DND-41 (cell line): ENCODE measurements around the gene SPEG.
A peak's percentile ranks its signal among the peaks of the same experiment; 100 is the strongest.

Experiments
- ATAC-seq: fragments of 200-7000 bp; cut with Tn5 transposase; 3 replicates; pipeline ENCODE4 v1.9.1; 2021; ENCODE audit warnings: low read depth; ENCODE audit not compliant: insufficient read depth
- DNase-seq: peaks from one replicate; pipeline ENCODE4 v3.0.0-alpha.2; 2020
- H2AFZ ChIP-seq: 2 replicates; pipeline ENCODE4 v1.6.0; 2012; ENCODE audit warnings: low read depth, low read length
- H3K27ac ChIP-seq: 2 replicates; pipeline ENCODE4 v1.5.1; 2012; ENCODE audit warnings: low read length, inconsistent platforms
- H3K27me3 ChIP-seq: fragments of 200-600 bp; sonication (generic); 2 replicates; pipeline ENCODE4 v1.6.0; 2012; ENCODE audit warnings: low read length, mild to moderate bottlenecking, inconsistent platforms; ENCODE audit not compliant: insufficient read depth, poor library complexity
- H3K36me3 ChIP-seq: 2 replicates; pipeline ENCODE4 v1.5.1; 2012; ENCODE audit warnings: low read length, inconsistent platforms; ENCODE audit not compliant: insufficient read depth
- H3K4me1 ChIP-seq: 2 replicates; pipeline ENCODE4 v1.5.1; 2012; ENCODE audit warnings: mild to moderate bottlenecking, low read length; ENCODE audit not compliant: insufficient read depth
- H3K4me2 ChIP-seq: 2 replicates; pipeline ENCODE4 v1.6.0; 2012; ENCODE audit warnings: mild to moderate bottlenecking, moderate library complexity, low read length, inconsistent platforms; ENCODE audit not compliant: insufficient read depth
- H3K4me3 ChIP-seq, 2 experiments: fragments of 200-600 bp in 1 of 2; shearing (Covaris generic) in 1 of 2; 2 replicates each; pipeline ENCODE4 v1.5.1; 2012 to 2016; ENCODE audit warnings: inconsistent platforms in 2 of 2, low read length in 2 of 2, mild to moderate bottlenecking in 2 of 2, low read depth in 1 of 2, moderate library complexity in 1 of 2
- H3K79me2 ChIP-seq: 2 replicates; pipeline ENCODE4 v1.6.0; 2012; ENCODE audit warnings: low read length, inconsistent platforms; ENCODE audit not compliant: insufficient read depth
- H3K9ac ChIP-seq: 2 replicates; pipeline ENCODE4 v1.6.0; 2012; ENCODE audit warnings: low read depth, mild to moderate bottlenecking, inconsistent platforms, low read length, moderate library complexity
- H3K9me3 ChIP-seq: 2 replicates; pipeline ENCODE4 v1.5.1; 2012; ENCODE audit warnings: low read length, moderate library complexity, mild to moderate bottlenecking, inconsistent platforms; ENCODE audit not compliant: insufficient read depth, severe bottlenecking
- H4K20me1 ChIP-seq: 2 replicates; pipeline ENCODE4 v1.6.0; 2012; ENCODE audit warnings: low read length; ENCODE audit not compliant: insufficient read depth
- EZH2 ChIP-seq: IDR thresholded peaks from 3 replicates; pipeline ENCODE4 v1.6.1; 2012; ENCODE audit warnings: borderline replicate concordance, low read depth, mild to moderate bottlenecking, moderate library complexity, low read length, inconsistent platforms; ENCODE audit not compliant: severe bottlenecking
- TF ChIP-seq, protein P1 (sequence below): IDR thresholded peaks from 2 replicates; pipeline ENCODE4 v1.5.1; 2012; ENCODE audit warnings: borderline replicate concordance, low read length, moderate library complexity, mild to moderate bottlenecking; ENCODE audit not compliant: poor library complexity, severe bottlenecking; ENCODE audit errors: extremely low read depth

Gene SPEG

DNA sequence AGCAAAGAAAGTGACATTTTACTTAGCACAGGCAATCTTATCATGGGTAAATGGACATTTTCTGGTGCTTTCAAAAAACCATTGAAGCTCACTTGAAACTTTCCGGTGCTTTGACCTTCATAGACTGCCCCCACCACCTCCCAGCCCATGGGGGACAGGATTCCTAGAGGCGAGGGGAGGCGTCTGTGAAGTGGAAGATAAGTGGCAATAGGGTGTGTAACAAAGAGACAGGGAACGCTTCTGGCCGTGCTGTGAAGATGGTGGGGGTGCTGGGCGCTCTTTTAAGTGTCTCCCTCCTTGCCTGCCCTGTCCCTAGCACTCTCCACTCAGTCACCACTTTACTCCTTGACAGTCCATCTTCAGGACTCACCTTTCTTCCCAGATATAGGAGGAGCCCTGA lies 40.6 kb downstream of the SPEG start:
- H4K20me1 ChIP-seq = peaks cover 5% of the 10 kb centered on the region
- no peak overlapping the region for H3K27ac ChIP-seq
- DNase-seq (no peak), ATAC-seq (no peak)
- no peaks in the 10 kb centered on the region for H3K4me1 ChIP-seq
- no peaks in the 10 kb centered on the region for H3K36me3 ChIP-seq
- TF ChIP-seq, protein P1, sequence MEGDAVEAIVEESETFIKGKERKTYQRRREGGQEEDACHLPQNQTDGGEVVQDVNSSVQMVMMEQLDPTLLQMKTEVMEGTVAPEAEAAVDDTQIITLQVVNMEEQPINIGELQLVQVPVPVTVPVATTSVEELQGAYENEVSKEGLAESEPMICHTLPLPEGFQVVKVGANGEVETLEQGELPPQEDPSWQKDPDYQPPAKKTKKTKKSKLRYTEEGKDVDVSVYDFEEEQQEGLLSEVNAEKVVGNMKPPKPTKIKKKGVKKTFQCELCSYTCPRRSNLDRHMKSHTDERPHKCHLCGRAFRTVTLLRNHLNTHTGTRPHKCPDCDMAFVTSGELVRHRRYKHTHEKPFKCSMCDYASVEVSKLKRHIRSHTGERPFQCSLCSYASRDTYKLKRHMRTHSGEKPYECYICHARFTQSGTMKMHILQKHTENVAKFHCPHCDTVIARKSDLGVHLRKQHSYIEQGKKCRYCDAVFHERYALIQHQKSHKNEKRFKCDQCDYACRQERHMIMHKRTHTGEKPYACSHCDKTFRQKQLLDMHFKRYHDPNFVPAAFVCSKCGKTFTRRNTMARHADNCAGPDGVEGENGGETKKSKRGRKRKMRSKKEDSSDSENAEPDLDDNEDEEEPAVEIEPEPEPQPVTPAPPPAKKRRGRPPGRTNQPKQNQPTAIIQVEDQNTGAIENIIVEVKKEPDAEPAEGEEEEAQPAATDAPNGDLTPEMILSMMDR = no peak
- H3K79me2 ChIP-seq = no peaks in the 10 kb centered on the region
- no peak overlapping the region for H3K4me2 ChIP-seq
- H3K27me3 ChIP-seq = no peaks in the 10 kb centered on the region
- H3K9me3 ChIP-seq = no peaks in the 10 kb centered on the region
- H3K4me3 ChIP-seq = no peak overlapping the region
- H2AFZ ChIP-seq = no peak overlapping the region
- H3K9ac ChIP-seq = no peak overlapping the region

DNA sequence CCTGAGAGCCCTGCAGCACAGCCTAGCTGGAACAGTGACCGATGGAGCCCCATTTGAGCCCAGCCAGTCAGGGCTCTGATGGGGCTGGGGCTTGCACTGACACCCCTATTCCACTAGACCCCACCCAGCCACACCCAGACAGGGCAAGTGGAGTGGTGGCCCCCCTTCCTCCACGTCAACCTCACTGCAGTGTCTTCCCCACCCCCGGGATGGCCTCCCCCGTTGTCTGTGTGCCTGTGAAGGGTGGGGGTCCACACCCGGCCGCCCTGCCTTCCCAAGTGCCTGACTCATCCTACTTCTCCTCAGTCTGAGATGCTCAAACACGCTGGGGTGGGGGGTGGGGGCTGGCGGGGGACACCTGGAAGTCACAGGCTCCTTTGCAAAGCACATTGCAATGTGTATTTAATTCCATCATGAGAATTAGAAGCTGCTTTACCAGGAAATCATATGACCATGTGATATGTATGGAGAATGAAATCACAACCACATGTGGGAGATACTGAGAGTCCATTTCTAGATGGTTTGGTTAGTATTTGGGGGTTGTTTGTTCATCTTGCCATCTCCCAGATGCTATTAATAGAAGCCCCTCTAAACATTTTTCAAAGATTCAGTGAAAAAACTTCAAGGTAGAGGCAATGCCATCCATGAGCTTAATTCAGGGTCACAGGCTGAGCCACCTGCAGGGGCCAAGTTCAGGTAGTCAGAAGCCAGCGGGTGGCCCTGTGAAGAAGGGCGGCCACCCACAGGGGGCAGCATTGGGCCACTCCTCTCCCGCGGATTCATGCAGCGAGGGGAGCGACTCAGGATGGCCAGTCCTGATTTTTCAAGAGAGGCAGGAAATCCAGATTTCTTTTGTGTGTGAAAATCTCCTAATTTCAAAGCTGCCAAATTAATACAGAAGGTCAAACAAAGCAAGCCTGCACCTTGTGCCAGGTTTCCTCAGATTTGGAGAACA lies 41.3 kb downstream of the SPEG start:
- H2AFZ ChIP-seq = no peak overlapping the region
- H3K4me2 ChIP-seq = no peak overlapping the region
- H3K9me3 ChIP-seq = no peaks in the 10 kb centered on the region
- no peaks in the 10 kb centered on the region for H3K36me3 ChIP-seq
- ATAC-seq = peak; percentile 86
- no peak overlapping the region for H3K27ac ChIP-seq
- no peaks in the 10 kb centered on the region for H3K27me3 ChIP-seq
- no peak overlapping the region for H3K4me3 ChIP-seq
- H4K20me1 ChIP-seq = peaks cover 5% of the 10 kb centered on the region
- H3K79me2 ChIP-seq = no peaks in the 10 kb centered on the region
- H3K9ac ChIP-seq = no peak overlapping the region
- no peaks in the 10 kb centered on the region for H3K4me1 ChIP-seq
- DNase-seq = peak; percentile 64
- TF ChIP-seq, protein P1 = peak; percentile 80
- no peak for TF ChIP-seq EZH2

- H3K36me3 ChIP-seq = no peaks in the 10 kb centered on the region
- no peak overlapping the region for H3K4me3 ChIP-seq
- H3K9ac ChIP-seq = no peak overlapping the region
- H3K9me3 ChIP-seq = no peaks in the 10 kb centered on the region
- no peak overlapping the region for H3K4me2 ChIP-seq
- H3K27me3 ChIP-seq = no peaks in the 10 kb centered on the region
- H3K27ac ChIP-seq = no peak overlapping the region
- peaks cover 5% of the 10 kb centered on the region for H4K20me1 ChIP-seq
- no peaks in the 10 kb centered on the region for H3K79me2 ChIP-seq
- no peak overlapping the region for H2AFZ ChIP-seq
- no peak for TF ChIP-seq EZH2
- TF ChIP-seq, protein P1 = no peak
- ATAC-seq (0 out of 3 replicates have a peak, but pooled peaks have one; percentile 23), DNase-seq (peak; percentile 19)
- no peaks in the 10 kb centered on the region for H3K4me1 ChIP-seq
Measured at GRCh38 chr2:219476652-219477151, 42.1 kb downstream of the SPEG start.
